GM23338 (cell line): ENCODE data around the gene BARX1. TPM values are rescaled to one million over a fixed set of nuclear protein-coding genes. Genes with fewer than 3 reads are reported as not detected.

ENCODE experiments used
- ATAC-seq: fragments of 200-7000 bp; cut with Tn5 transposase; 3 replicates; pipeline ENCODE4 v1.9.1; 2020
- DNase-seq: peaks from one replicate; pipeline ENCODE4 v3.0.0-alpha.2; 2015; ENCODE audit warnings: low spot score
- H2AFZ ChIP-seq: fragments of 200-600 bp; sonication (generic); 2 replicates; pipeline ENCODE4 v1.8.0; 2016; ENCODE audit warnings: antibody characterized with exemption, mild to moderate bottlenecking, moderate library complexity
- H3F3A ChIP-seq: fragments of 200-600 bp; sonication (generic); replicated peaks from 2 replicates; pipeline ENCODE4 v1.8.0; 2017; ENCODE audit warnings: antibody characterized with exemption, mixed run types, low read depth
- H3K27ac ChIP-seq: fragments of 200-600 bp; sonication (generic); 2 replicates; pipeline ENCODE4 v1.6.1; 2016; ENCODE audit warnings: low read depth
- H3K27me3 ChIP-seq: fragments of 200-600 bp; sonication (generic); 2 replicates; pipeline ENCODE4 v1.8.0; 2016; ENCODE audit warnings: mild to moderate bottlenecking, mixed run types, moderate library complexity; ENCODE audit not compliant: insufficient read depth
- H3K36me3 ChIP-seq: fragments of 200-600 bp; sonication (generic); 2 replicates; pipeline ENCODE4 v1.8.0; 2016; ENCODE audit warnings: mild to moderate bottlenecking; ENCODE audit not compliant: insufficient read depth
- H3K4me1 ChIP-seq: fragments of 200-600 bp; sonication (generic); 2 replicates; pipeline ENCODE4 v1.8.0; 2016; ENCODE audit warnings: mild to moderate bottlenecking, moderate library complexity; ENCODE audit not compliant: insufficient read depth
- H3K4me2 ChIP-seq: fragments of 200-600 bp; sonication (generic); 2 replicates; pipeline ENCODE4 v1.7.1; 2017; ENCODE audit warnings: mixed run types
- H3K4me3 ChIP-seq: fragments of 200-600 bp; sonication (generic); 2 replicates; pipeline ENCODE4 v1.6.1; 2016; ENCODE audit warnings: mixed run types
- H3K79me2 ChIP-seq: fragments of 200-600 bp; sonication (generic); replicated peaks from 2 replicates; pipeline ENCODE4 v1.8.0; 2017; ENCODE audit warnings: mild to moderate bottlenecking; ENCODE audit not compliant: insufficient read depth
- H3K9me2 ChIP-seq: fragments of 200-600 bp; sonication (generic); 2 replicates; pipeline ENCODE4 v1.8.0; 2017; ENCODE audit not compliant: insufficient read depth
- H4K20me1 ChIP-seq: fragments of 200-600 bp; sonication (generic); replicated peaks from 2 replicates; pipeline ENCODE4 v1.8.0; 2017; ENCODE audit warnings: mild to moderate bottlenecking; ENCODE audit not compliant: insufficient read depth
- H3K27ac Mint-ChIP-seq: 2 replicates; pipeline ENCODE4 v1.8.0; 2020; ENCODE audit warnings: inconsistent platforms, mild to moderate bottlenecking, moderate library complexity, mixed read lengths
- H3K27me3 Mint-ChIP-seq: 3 replicates; pipeline ENCODE4 v1.8.0; 2022; ENCODE audit warnings: low read depth, mild to moderate bottlenecking, moderate library complexity, mixed read lengths, inconsistent platforms; ENCODE audit not compliant: insufficient read depth, poor library complexity
- H3K36me3 Mint-ChIP-seq: 3 replicates; pipeline ENCODE4 v1.8.0; 2021; ENCODE audit warnings: low read depth, mild to moderate bottlenecking, inconsistent platforms, moderate library complexity, mixed read lengths
- H3K4me1 Mint-ChIP-seq: 3 replicates; pipeline ENCODE4 v1.8.0; 2020; ENCODE audit warnings: mild to moderate bottlenecking, inconsistent platforms, mixed read lengths
- H3K4me3 Mint-ChIP-seq: 3 replicates; pipeline ENCODE4 v1.8.0; 2021; ENCODE audit warnings: moderate library complexity, mild to moderate bottlenecking, inconsistent platforms, mixed read lengths
- H3K9me3 Mint-ChIP-seq: 3 replicates; pipeline ENCODE4 v1.8.0; 2020; ENCODE audit warnings: moderate library complexity, mild to moderate bottlenecking, inconsistent platforms, mixed read lengths
- CREB1 ChIP-seq: fragments of 250-450 bp; sonication (Bioruptor Pico); IDR thresholded peaks from 2 replicates; pipeline ENCODE4 v1.5.0; 2020; ENCODE audit warnings: low read depth, mild to moderate bottlenecking, moderate library complexity
- CTCF ChIP-seq, 2 experiments: fragments of 200-600 bp in 1 of 2; sonication (generic) in 1 of 2; conservative IDR thresholded peaks; 2 replicates each; pipeline versions ENCODE4 v1.5.1 to v1.6.1; 2016 to 2017; ENCODE audit warnings: antibody characterized with exemption in 2 of 2, low read depth in 2 of 2, mild to moderate bottlenecking in 2 of 2, moderate library complexity in 1 of 2
- EZH2 ChIP-seq: fragments of 200-600 bp; sonication (generic); IDR thresholded peaks from one replicate; pipeline ENCODE4 v1.8.0; 2017; ENCODE audit warnings: antibody characterized with exemption, mild to moderate bottlenecking, low read depth; ENCODE audit not compliant: unreplicated experiment
- STAT1 ChIP-seq: IDR thresholded peaks from one replicate; pipeline ENCODE4 v1.6.1; 2016; ENCODE audit warnings: antibody characterized with exemption; ENCODE audit not compliant: unreplicated experiment
- ZNF114 ChIP-seq: fragments of 250-450 bp; sonication (Bioruptor Pico); IDR thresholded peaks from 2 replicates; pipeline ENCODE4 v1.5.0; 2020; ENCODE audit warnings: mild to moderate bottlenecking, moderate library complexity
- ZNF462 ChIP-seq: fragments of 250-450 bp; sonication (Bioruptor Pico); IDR thresholded peaks from 2 replicates; pipeline ENCODE4 v1.5.0; 2020; ENCODE audit warnings: mild to moderate bottlenecking, moderate library complexity
- polyA plus RNA-seq: library from polyadenylated mRNA; unstranded; fragments of >200 nt; fragmentation: Nextera tagmentation; extraction: Ambion mirVana; gene quantifications from 2 replicates; pipeline ENCODE4 v1.2.1, GENCODE V29; 2016
- total RNA-seq: library from RNA; depleted of rRNA; stranded (reverse); fragments of >200 nt; shearing (Covaris generic); gene quantifications from 2 replicates; pipeline ENCODE4 v1.2.3, GENCODE V29; 2014

Gene BARX1
- total and polyA plus RNA-seq, 2 experiments from 2014 or later = 0.87 to 1.6 TPM

- peak; percentile 73 for ATAC-seq
- Histone ChIP-seq H3K4me2 (no peak overlapping the region), H3K36me3 (no peaks in the 10 kb centered on the region), H3K9me2 (no peaks in the 10 kb centered on the region; the same call in 1 of the 2 replicates), H2AFZ (no peak overlapping the region), H3K4me1 (no peaks in the 10 kb centered on the region), H3K27me3 (no peaks in the 10 kb centered on the region), H3K27ac (no peak overlapping the region), H3F3A (no peaks in the 10 kb centered on the region), H3K79me2 (no peaks in the 10 kb centered on the region), H4K20me1 (no peaks in the 10 kb centered on the region), H3K4me3 (no peak overlapping the region)
- Mint-ChIP-seq H3K4me3 (no peak overlapping the region), H3K27me3 (peaks cover 13% of the 10 kb centered on the region), H3K27ac (no peak overlapping the region), H3K4me1 (peaks cover 15% of the 10 kb centered on the region; the same call in 2 of the 3 replicates), H3K9me3 (no peaks in the 10 kb centered on the region), H3K36me3 (no peaks in the 10 kb centered on the region)
- peak; percentile 24 for DNase-seq
- TF ChIP-seq STAT1 (no peak), EZH2 (no peak), ZNF114 (no peak), CREB1 (no peak), CTCF (conservative IDR thresholded peaks at IDR 0.05; ENCODE audit: low read depth in 2 of 2) (peak; percentile 13 to 42; a peak in 2 of 4 replicates), ZNF462 (CRISPR knock-in tag) (no peak)
Measured at GRCh38 chr9:93910598-93910997, 44.6 kb downstream of the BARX1 start.
